ENCODE results near the gene SLC1A1.
"Not testable (repeated sequence)": the region's sequence is repeated elsewhere in the genome, so short reads cannot be mapped to it uniquely, and the experiment has no call there.

Gene SLC1A1

GRCh38 chr9:4581861-4582565 is 91.7 kb downstream of the SLC1A1 start:
- no peak for DNase-seq

GRCh38 chr9:4583001-4583400 is 92.7 kb downstream of the SLC1A1 start:
- DNase-seq = no peak

DNA sequence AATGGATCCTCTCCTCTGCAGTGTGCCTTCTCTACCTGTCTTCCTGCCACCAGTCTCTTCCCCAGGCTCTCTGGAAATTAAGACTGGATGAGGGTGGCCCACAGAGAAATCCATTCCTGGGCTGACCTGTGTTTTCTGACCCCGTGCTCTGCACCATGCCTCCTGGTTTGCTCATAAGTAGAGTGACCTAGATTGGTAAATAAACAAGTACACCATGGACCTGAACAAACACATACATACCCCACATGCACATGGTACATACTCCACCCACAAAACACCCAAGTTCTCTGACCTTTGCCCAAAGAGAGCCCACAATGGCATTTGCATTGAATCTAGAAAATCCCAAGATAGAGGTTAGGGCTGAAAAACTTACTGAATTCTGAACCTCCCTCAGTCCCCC is 94.4 kb downstream of the SLC1A1 start:
- no peak for DNase-seq

DNA sequence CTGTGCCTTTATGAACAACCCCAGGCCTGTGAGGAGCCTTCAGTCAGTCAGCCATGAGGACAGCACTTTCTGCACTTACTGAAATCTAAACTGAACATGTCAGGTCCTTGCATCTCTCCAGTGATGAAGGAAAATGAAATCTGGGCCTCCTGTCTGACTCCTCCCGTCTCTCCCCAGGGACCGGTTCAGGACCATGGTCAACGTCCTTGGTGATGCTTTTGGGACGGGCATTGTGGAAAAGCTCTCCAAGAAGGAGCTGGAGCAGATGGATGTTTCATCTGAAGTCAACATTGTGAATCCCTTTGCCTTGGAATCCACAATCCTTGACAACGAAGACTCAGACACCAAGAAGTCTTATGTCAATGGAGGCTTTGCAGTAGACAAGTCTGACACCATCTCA is 94.9 kb downstream of the SLC1A1 start:
- no peak for DNase-seq

GRCh38 chr9:4588721-4589120 is 98.5 kb downstream of the SLC1A1 start:
- DNase-seq = no peak

DNA sequence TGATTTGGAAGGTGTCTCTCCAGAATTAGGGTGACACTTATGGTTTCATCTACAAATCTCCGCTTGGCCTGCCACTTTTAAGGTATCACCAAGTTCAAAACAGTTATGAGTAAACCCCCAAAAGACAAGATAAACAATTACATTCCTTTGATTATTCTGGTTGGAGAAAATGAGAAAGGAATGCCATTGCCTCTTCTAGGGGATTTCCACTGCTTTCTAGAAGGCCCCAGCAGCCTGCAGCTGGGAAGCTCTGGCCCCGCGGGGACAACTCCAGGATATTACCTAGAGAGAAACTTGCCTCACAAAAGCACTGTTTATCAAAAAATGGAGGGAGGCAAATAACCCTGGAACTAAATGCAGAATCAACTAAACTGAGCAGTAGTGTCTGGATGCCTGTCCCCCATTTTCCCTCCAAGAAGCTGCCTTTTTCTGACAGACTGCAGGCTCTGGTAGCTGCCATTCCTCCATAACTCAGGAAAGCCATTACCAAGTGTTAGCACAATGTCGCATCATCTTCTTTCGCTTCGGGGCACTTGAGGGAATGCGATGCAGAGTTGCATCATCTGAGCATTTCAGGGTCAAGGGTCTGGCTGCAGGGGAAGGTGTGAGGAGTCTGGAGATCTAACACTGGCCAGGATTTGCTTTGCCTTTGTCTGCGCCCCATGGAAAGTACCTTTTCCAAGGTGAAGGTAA is 100.3 kb downstream of the SLC1A1 start:
- no peak for DNase-seq

DNA sequence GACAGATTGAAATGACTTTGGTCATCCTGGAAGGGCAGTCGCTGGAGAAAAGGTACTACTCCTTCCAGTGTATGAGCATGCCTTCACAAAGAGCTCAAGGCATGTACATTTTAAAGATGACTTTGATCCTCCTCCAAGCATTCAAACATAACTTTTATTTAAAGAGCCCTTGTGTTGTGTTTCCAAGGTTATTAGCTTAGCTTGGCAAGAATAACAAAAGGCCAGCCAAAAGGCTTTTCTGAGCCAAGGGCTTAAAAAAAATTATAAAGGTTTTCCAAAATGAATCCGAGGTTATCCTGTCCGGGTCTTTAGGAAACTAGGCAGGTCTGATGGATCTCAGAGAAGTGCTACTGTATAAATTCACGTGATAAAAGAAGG is 100.8 kb downstream of the SLC1A1 start:
- DNase-seq = no peak

GRCh38 chr9:4592295-4592694 is 102.0 kb downstream of the SLC1A1 start:
- no peak for DNase-seq

- DNase-seq = no peak
Measured at GRCh38 chr9:4592886-4593285, 102.6 kb downstream of the SLC1A1 start.

DNA sequence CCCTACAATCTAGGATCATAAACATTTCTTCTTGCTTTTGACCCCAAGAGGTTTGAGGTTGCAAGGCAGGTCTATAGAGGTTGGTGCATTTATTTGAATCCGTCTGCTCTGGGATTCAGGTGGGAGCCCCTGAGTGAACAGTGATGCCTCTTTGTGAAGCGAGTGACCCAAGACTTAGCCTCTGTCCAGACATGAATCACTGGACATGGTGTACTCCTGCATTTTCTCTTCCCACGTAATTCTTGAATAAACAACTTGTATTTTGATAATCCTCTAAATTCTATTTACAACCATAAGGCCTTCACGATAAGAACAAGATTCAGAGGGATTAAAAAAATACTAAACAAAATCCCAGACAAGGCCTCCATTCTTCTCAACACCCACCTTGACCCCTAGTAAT is 104.3 kb downstream of the SLC1A1 start:
- DNase-seq = no peak

- DNase-seq = no peak
Measured at GRCh38 chr9:4594994-4595393, 104.7 kb downstream of the SLC1A1 start.

DNA sequence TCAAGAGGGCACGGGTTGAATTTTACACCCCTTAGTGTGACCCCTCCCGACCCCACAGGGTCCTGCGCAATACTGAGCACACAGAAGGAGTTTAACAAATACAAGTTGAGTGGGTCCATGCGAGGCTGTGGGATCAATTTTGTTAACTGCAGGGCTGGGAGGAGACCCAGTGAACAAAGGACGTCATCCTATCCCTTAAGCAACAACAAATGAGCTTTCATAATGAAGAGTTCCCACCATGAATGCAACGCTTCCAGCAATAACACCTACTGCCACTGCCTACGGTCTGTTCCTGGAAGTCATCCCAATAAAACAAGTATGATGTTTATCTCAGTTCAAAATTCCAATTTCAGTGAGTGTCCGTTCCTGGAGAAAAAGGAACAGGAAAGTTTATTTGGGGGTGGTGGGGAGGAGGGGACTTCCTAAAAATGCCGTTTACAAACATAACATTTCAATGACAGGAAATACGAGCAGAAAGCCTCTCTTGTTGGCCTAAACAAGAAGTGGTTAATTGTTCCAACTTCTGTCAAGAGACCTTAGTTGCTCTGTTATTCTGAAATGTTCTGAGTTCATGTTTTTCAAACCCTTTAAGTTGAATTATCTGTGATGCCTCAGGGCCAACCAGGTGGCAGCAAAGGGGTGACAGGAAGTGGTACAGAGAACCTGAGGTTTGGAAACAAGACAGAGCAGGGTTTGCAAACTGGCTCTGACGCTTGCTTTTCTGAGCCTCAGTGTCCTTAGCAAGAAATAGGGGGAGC is 106.1 kb downstream of the SLC1A1 start:
- peak; percentile 18 for DNase-seq

GRCh38 chr9:4600368-4600767 is 110.1 kb downstream of the SLC1A1 start:
- DNase-seq = no peak

DNA sequence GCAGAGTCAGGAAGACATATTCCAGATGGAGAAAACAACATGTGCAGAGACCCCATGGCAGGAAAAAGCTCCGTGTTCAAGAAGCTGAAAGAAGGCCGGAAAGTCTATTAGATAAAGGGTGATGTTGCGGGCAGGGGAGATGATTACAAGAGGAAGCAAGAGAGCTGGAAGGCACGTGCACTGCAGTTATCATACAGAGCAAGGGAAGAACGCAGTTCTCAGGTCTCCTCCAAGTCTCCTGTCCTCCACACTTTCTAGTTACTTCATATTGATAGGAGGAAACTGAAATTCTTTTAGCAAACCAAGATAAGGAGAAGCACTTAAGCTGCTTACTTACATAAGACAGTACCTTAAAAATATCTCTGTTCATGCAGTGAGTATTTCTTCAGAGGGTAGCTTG is 113.6 kb downstream of the SLC1A1 start:
- no peak for DNase-seq

- DNase-seq = peak; percentile 78
Measured at GRCh38 chr9:4604678-4605095, 114.4 kb downstream of the SLC1A1 start.

DNA sequence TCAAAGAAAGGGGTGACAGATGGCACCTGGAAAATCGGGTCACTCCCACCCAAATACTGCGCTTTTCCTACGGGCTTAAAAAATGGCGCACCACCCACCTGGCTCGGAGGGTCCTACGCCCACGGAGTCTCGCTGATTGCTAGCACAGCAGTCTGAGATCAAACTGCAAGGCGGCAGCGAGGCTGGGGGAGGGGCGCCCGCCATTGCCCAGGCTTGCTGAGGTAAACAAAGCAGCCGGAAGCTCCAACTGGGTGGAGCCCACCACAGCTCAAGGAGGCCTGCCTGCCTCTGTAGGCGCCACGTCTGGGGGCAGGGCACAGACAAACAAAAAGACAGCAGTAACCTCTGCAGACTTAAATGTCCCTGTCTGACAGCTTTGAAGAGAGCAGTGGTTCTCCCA is 115.8 kb downstream of the SLC1A1 start:
- DNase-seq = not testable (repeated sequence)

DNA sequence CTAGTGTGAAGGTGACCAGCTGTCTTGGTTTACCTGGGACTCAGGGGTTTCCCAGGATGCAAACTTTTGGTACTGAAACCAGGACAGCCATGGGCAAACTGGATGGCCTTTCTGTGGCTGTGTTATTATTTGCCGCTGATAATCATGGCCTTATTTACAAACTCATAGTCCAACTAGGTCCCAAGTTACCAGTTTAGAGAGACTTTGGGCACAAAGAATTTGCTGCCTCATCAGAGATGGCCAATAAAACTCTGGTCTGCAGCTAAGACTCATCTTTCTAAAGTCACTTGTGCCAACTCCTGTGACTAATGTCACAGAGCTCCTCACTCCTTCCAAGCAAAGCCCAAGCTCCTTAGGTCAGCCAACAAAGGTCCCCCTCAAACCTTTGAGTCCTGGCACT is 124.4 kb downstream of the SLC1A1 start:
- no peak for DNase-seq

GRCh38 chr9:4615251-4615650 is 125.0 kb downstream of the SLC1A1 start:
- DNase-seq = no peak

DNA sequence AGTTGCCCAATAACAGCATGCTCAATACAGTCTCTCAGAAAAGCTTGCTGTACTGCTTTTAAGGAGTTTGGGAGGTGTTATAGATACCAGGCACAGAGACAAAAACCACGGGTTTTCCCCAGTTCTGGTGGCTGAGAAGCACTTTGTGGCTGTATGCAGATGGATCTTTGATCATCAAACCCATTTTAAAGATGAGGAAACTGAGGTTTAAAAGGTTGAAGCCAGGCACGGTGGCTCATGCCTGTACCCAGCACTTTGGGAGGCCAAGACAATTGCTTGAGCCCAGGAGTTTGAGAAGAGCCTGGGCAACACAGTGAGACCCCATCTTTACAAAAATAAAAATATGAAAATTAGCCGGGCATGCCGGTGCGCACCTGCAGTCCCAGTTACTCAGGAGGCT is 125.5 kb downstream of the SLC1A1 start:
- DNase-seq = no peak

- DNase-seq = no peak
Measured at GRCh38 chr9:4617752-4618151, 127.5 kb downstream of the SLC1A1 start.

GRCh38 chr9:4618700-4619099 is 128.4 kb downstream of the SLC1A1 start:
- DNase-seq = no peak

DNA sequence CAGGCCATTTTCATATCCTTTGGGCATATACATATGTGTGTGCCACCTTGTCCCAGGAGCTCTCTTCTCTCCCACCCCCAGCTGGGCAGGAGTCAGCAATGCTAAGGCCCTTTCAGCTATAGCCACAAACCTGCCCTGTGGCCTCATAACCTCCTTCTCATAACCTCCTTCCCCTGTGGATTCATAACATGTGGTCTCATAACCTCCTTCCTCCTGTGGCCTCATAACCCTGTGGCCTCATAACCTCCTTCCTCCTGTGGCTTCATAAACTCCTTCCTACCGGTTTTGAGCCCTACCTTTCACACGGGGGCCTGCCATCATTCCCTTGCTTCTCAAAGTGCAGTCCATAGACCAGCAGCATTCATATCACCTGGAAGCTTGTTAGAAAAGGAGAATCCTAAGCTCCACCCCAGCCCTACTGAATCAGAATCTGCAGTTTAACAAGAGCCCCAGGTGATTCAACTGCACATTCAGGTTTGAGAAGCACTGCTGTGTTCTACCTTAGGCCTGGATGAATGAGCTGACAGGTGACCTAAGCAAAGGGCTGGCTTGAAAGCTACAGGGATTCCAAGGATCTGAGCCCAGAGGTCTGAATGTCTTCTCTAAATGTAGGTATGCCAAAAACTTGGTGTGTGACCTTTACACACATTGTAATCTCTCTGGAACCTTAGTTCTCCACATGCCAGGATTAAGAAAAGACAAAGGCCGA is 129.9 kb downstream of the SLC1A1 start:
- DNase-seq = peak; percentile 31

- no peak for DNase-seq
Measured at GRCh38 chr9:4620881-4621555, 130.8 kb downstream of the SLC1A1 start.
